T-helper 9 cell (primary cell): ENCODE measurements around the gene SLC39A11.
"Not testable (repeated sequence)": the region's sequence is repeated elsewhere in the genome, so short reads cannot be mapped to it uniquely, and the experiment has no call there.

Experiments
- DNase-seq: peaks from one replicate; pipeline ENCODE4 v3.0.0-alpha.2; 2020

SLC39A11 gene

DNA sequence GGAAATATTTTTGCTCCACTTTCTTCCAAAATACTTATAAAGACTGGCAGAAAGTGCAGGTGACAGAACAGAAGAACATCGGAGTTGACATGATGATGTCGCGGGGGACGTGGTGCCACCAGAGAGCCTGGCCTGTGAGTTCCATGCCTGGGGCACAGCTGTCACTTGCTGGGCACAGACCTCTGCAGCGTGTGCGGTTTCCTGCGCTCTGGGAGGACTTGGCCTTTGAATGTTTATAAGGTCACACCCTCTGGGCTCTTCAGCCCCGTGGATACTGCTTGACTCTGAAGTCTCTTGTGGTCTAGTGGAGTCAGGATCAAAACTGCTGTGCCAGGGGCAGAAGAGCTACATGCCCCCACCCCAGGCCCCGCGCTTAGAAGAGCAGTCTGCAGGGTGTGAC, 357.9 kb downstream of the SLC39A11 start:
- no peak for DNase-seq

DNA sequence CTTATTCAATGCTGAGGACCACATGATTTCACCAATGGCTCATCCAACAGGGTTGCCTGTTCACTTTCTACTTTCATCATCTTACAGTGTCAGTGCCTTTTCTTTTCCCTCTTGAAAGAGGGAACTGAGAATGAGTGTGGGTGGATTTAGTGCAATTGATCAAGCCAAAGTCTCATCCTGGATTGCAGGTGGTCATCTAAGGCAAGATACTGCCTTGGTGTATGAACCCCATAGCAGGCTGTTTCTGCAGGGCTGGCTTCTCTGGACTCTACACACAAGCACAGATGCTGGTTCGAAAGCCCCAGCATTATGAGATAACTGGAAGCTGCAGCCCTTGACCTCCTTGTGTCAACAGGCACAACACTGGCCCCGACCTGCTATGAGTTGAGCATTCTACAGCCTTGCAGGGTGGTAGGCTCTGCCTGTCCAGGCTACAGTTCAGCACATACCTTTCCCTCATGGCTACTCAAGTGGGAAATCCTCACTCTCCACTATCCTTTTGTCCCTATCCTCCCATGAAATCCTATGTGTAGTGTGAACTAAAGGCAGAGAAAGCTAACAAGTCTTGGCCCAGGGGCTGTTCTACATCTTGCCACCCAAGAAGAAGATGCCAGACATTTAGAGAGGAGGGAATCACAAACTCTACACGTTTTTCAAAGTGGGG, 358.7 kb downstream of the SLC39A11 start:
- DNase-seq = no peak

DNA sequence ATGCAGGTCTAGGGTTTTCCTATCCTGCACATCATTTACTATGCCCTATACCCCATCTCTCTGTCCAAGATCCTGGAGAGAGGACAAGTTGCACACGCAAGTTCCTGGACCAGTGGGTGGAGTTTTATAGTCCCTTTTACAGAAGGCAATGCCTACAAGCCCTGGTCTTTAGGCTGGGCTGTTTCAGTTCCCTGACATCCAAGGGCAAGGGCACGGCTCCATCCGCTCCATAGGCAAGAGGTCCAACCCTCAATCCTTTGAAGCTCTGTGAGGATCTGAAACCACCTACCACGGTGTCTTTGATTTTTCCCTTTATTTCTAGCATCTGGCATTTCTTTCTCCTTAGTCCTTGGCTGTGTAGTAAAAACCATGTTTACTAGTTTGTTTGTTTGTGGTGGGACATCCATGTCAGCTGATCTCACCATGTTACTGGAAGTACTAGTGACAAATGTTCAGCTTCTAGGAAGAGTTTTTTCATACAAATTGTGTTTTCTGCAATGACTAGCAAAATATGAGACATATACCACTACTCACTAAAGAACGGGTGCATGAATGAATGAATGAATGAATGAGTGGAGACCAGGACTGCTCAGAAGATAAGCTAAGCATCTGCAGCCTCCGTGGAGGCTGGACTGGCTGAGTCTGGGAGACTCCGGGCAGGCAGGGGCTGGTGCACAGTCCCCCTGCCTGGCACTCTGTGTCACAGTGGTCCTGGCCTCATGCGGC, 359.4 kb downstream of the SLC39A11 start:
- DNase-seq = no peak

DNA sequence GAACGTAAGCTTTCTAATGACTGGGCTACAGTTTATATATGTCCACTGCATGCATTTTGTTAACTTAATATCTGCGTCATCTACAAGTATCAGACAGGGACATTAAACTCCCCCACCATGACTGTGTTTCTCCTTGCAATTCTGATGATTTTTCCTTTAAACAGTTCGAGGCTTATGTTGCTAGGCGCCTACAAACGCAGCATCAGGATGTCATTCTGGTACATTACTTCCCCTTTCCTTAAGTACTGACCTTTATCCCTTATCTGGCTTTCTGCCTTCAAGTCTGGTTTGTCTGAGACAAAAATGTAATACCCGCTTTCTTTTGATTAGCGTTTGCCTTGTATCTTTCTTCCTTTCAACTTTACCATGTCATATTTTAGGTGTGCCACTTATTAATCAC, 362.4 kb downstream of the SLC39A11 start:
- DNase-seq = no peak

DNA sequence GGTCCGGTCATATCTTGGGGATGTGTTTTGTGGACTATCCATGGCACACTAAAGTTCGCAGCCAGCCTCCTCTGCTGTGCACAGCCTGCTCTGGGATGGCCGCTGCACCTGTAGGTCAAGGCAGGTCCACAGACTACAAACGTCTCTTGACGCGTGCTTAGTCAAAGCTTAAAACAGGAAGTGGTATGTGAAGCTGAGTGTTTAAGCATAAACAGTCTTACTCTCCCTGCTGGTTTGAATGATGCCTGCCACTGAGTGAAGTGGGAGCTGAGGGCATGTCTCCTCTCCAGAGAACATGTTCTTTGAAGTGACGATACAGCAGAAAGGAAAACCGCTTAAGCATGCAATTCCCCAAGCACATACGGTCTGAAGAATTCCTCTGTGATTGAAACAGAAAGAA, 365.6 kb downstream of the SLC39A11 start:
- DNase-seq = no peak

DNA sequence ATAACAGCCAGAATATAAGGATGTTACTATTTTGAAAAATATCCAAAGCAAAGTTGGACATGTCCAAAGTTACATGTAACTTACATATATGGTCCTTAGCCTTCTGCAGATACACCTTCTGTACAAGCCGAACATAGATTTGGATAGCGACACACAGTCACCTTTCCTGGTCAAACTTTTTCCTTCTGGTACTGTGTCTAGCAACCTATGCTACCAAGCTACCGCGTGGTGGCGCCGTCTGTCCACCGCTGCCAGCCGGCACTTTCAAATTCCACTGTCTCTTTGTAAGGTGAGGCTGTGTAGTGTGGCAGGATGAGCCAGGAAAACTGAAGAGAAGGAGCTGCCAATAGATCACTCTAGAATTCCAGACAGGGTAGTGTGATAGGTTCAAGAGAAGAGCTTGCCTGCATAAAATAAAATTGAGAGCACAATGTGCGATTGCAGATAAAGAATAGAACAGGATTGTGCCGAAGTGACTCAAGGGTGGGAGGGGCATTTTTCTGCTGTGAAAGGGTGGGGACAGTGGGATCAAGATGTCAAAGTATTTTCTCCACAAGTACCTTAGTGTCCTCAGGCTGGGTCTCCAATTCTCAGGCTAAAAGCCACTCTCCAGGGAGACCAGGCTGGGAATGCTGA, 366.9 kb downstream of the SLC39A11 start:
- peak; percentile 15 for DNase-seq

DNA sequence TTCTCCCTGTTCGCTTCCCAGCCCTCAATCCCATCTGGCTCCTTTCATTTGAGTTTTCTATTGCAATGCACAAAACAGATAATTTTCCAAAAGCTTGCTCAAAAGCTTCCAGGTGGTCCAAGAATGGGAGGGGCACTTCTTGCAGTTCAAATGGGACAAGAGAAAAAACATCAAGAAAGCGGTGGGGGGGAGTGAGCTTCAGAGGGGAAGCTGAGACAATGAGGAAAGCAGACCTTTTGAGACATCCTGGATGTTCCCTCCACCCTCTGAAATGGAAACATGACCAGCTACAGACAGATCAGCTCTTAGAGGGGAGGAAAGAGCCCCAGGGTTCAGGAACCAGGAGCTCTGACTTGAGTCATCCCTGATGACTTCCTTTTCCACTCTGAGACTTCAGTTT, 368.2 kb downstream of the SLC39A11 start:
- DNase-seq = no peak

DNA sequence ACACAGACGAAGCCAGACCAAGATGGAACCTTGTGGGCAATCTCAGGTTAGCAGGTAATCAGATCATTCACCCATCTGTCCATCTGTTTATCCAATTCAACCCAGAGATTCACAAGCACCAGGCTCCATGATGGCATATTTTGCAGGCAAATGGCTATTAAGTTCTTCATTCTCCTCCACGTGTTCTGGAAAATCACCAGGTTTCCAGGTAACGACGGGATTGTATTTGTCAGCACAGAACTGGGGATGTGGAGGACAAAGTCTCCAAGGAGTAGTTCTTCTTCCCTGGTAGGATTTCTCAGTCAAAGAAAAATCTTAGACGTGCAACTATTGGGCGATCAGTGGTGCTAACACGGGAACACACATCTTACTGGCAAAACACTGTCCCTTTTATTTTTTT, 368.8 kb downstream of the SLC39A11 start:
- no peak for DNase-seq

DNA sequence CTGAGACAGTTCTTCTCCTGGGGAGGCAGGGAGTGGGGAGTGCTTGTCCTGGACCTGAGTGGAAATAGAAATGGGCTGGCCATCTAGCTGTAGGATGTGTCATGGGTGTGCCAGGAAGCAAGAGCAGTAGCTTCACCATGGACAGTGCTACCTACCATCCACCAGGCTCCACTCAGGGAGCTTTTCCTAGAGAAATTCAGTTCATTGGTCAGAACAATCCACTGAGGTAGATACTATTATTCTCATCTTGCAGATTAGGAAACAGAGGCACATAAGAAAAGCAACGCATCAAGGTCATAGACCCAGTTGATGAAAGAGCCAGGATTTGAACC, 372.0 kb downstream of the SLC39A11 start:
- DNase-seq = no peak

DNA sequence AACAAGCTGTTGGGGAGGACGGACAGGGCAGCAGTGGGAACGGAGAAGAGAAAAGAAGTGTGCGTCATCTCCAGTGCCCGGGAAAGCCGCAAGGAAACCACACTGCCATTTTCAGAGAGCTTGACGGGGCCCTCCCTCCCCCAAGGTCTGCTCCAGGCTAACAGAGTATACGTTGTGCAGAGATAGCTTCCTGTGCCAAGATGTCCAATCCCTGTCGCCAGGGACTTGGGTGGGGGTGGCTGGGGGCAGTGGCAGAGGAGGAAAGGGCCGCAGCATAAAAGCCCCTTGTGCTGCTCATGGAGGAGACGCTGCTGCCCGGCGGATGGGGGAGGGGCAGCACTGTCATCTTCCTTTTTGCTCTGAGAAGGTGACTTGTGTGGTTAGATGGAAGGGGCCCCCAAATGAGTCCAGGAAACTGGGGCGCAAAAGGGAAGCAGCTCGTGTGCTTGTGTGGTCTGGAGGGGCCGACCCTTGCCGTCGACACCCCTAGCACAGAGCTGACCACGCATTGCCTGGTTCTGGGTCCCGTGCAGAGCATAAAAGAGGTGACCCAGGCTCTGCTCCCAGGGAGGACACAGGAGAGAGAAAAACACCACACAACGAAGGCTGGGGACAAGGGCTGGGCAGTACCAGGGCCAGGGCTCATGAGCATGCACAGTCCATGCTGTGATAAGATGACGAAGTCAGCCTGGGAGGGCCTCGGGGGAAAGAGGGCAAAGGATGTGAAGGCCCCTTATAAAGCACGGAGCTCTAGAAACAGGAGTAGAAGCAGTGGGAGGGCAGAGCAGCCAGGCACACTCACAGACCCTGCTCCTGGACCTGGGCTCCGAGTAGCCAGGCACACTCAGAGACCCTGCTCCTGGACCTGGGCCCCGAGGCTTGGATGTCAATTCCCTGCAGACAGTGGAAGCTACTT, 372.7 kb downstream of the SLC39A11 start:
- DNase-seq = peak; percentile 21

DNA sequence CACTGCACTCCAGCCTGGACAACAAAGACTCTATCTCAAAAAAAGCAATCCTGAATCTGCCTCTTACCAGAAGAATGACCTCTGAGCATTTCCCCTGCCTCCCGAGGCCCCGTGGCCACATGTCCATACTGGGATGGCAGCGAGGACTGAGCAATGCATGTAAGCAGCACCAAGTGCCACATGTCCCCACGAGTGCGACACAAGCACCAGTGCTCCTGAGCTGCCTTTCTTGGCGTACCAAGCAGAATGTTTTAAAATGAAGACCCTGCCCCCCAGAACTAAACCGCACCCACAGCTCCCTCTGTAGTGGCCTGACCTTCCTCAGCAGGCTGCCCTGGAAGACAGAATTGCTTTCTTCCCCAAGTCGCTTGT, 373.3 kb downstream of the SLC39A11 start:
- DNase-seq = no peak

DNA sequence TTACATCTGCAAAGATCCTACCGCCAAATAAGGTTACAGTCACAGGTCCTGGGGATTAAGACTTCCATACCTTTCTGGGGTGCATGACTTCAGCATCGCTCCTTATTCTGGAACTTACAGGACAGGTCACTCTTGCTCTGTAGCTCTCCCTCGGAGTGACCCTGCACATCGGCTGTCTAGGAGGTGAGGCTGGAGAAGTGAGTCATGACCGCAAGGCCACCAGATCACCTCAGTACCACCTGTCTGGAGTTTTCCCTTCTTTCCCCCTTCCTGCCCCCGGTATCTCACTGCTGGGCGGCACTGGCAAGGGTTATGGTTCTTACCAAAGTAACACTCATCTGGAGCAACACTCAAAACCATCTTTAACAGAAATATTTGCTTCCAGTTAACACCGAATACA, 374.8 kb downstream of the SLC39A11 start:
- no peak for DNase-seq

DNA sequence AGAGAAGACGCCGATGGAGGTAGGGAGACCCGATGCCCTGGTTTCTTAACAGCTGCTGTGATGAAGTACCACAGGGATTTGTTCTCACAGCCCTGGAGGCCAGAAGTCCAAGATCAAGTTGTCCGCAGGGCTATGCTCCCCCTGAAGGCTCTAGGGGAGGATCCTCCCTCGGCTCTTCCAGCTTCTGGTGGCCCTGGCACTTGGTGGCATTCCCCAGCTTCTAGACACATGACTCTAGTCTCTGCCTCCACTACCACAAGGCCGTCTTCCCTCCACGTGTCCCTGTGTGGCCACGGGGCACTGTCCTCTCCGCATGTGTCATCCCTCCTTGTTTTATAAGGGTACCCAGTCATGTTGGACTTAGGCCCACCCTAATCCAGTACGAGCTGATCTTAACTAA, 375.2 kb downstream of the SLC39A11 start:
- no peak for DNase-seq

DNA sequence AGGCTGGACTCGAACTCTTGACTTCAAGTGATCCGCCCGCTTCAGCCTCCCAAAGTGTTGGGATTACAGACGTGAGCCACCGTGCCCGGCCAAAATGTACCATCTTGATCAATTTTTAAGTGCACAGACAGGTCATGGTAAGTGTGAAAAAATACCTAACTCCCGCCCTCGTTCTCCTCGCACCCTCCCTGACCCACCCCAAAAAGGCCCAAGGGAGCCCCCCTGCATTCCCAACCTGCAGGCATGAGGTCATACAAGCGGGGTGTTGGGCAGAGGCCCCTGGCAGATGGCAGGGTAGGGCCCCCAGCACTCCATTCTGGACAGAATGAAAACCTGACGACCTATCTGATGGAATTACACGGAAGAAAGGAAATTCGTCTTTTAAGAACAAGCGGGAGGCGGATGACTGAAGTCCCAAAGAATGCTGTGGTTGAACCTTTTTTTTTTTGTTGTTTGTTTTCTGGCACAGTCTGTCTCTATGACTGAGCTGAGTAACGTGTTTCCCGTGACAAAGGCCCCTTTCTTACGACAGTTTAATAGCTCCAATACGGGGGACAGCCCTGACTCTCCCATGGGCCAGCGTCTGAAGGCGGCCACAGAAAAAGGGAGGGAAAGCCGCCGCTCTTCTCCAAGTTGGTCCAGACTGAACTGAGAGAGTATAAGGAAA, 376.4 kb downstream of the SLC39A11 start:
- DNase-seq = no peak

DNA sequence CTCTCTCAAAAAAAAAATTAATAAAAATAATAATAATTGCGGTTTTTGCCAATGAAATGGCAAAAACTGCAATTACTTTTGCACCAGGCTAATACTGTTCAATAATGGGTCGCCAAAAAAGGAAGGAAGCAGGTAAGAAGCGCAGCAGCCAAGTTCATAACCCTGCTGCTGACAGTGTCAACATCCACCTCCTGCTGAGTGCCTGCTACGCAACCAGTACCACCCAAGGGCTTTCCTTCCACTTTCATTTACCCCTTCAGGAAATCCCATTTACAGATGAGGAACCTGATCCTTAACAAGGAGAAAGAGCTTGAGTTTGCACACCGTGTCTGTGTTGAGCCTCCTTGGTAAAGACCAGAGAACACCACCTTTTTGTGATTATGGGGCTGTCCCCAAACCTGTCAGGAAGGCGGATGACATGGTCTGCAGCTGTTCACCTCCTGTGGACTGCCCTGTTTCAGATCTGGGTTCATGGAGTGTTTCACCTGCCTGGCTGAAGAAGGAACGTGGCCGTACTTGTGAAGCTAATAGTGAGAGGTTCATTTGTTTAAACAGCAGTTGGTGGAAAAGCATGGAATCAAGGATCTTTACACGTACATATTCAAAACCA, 378.0 kb downstream of the SLC39A11 start:
- no peak for DNase-seq

DNA sequence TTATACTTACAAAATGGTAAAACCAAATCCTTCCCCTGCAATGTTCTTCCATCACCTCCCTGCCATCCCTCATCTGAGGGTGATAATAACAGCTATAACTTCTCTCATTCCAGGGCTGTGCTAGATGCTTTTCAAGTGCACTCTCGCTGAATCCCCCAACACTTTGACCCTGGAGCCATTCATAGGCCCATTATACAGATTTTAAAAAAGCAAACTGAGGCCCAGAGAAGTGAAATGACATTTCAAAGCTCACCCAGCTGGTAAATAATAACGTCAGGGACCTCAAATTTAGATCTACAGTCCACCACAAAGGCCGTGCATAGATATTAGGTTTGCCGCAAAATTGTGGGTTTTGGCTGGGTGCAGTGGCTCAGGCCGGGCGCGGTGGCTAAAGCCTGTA, 378.8 kb downstream of the SLC39A11 start:
- no peak for DNase-seq

DNA sequence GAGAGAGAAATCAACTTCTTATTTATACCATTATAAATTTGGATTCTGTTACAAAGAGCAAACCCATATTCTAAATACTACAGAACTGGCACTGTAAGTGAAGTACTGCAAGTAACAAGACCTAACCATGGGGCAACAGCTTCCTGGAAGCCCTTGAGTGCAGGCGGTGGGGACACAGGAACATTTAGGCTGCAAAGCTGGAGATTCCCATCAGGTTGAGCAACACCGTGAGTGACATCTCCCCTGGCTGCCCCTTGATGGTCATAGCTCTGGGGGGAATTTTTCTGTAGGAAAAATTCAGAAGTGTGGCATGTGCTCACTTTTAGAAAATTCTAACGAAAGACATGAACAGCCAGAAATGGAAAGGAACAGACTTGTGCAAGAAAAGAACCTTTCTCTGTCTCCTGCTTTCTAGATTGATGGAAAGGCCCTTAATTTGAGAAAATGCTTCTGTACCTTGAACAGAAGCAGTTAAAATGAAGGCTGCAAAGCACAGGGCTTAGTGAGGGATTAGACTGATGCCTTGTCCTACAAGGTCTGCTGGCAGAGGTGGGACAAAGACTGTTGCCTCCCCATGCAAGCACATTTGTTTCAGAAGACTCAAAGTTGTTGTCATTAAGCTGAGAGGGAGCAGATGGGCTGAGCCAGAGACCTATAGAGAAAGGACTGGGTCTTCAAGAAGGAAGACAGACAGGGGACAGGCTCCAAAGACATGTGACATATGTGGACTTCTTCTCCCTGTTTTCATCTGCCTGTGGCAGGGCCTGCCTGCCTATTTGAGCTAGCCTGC, 380.8 kb downstream of the SLC39A11 start:
- DNase-seq = no peak

DNA sequence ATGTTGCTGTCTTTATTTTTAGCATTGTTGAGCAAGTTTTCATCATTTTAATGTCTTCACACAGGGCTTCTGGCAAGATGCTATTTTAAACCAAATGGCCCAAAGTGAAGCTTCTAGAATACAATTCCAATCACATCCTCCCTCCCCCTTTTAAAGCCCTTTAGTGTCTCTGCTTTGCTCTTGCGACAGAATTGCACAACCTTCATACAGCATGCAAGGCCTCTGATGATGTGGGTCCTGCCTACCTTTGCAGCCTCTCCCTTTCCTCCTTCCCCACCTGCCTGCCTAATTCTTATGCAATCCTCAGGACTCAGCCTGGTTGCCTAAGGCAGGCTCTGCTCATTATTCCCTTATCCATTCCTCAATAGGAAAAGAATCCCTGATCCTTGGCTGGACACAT, 381.7 kb downstream of the SLC39A11 start:
- DNase-seq = no peak

DNA sequence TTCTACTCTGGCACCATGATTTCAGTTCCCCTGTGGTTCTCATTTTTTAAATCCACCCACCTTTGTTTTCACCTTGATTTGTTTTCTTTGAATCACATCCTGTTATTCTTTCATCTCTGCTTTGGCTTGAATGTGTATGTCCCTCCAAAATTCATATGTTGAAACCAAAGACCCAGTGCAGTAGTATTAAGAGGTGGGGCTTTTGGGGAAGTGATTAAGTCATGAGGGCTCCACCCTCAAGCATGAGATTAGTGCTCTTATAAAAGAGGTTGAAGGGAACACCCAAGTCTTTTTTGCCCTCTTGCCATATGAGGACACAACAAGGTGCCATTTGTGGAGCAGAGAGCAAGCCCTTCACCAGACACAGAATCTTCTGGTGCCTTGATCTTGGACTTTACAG, 382.3 kb downstream of the SLC39A11 start:
- no peak for DNase-seq

DNA sequence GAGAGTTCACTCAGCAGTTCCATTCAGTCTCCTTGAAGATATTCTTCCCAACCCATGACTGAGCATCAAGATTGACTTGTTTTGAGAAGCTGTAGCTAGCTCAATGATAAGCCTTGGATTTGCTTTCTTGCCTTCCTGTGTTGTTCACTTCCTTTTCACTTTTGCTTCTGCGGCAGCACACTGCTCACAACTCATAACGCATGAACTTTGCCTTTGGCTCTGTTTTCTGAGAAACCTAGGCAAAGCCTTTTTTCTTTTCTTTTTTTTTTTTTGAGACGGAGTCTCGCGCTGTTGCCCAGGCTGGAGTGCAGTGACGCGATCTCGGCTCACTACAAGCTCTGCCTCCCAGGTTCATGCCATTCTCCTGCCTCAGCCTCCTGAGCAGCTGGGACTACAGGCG, 383.8 kb downstream of the SLC39A11 start:
- not testable (repeated sequence) for DNase-seq

DNA sequence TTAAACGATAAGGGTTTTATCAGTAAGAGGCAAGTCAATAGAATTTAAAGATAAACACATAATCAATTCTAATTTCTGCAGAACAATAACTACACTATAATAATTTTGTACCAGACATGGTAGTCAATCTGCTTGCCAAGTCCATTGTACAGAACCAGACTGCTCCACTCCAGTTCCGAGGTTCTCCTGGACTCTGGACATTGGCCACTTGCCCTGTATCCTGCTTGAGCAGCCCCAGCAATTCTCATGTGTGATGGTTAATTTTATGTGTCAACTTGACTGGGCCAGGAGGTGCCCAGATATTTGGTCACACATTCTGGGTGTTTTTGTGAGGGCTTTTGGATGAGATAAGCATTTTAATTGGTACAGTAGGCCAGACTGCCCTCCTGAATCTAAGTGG, 384.6 kb downstream of the SLC39A11 start:
- no peak for DNase-seq
